ENCODE results near the gene MZB1.

DNA sequence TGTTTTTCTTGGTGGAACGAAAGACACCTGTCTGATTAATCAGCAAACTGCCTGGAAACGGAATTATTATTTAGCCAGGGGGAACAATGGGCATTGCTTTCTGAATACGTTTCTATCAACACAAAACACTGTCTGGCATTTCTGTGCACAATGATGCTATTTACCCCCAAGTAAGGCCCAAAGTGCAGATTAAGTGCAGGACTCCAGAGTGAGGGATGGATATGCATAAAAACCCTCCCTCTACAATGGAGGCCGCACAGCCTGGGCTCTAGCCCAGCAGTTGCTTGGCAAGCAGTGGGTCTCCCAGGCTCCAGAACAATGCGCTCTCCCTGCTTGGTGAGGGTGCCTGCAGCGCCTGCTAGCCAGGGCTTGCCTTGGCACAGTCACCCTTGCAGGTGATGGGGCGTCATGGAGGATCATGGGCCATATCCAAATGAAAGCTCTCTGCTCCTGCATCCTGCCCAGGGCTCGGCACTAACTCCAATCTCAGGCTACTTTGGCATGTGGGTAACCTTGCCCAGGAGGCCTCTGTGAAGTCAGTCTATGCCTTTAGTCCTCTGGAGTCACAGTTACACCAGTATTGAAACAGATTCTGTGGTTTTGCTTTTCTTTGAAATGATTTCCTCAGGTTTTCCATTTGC is 25.6 kb upstream of the MZB1 start:
- TF ChIP-seq CTCF (IDR thresholded peaks at IDR 0.05; ENCODE audit: borderline replicate concordance, extremely low read depth, low read length, poor library complexity, severe bottlenecking) (no peak), EZH2 (IDR thresholded peaks at IDR 0.05; ENCODE audit: borderline replicate concordance, low read depth, low read length, severe bottlenecking) (no peak)

All from DND-41 (cell line).